H1 (cell line): ENCODE results near the gene CIB2. TPM values are rescaled to one million over a fixed set of nuclear protein-coding genes. Genes with fewer than 3 reads are reported as not detected.

Experiments used
- CTCF ChIA-PET: fragments of 300-600 bp; sonication (Branson Sonifier 250); formaldehyde crosslinking; loops from one replicate; lab custom pipeline; 2021; ENCODE audit not compliant: partially characterized antibody; lab: Charles Lee
- POLR2A ChIA-PET: fragments of 300-600 bp; sonication (Branson Sonifier 250); formaldehyde crosslinking; loops from one replicate; lab custom pipeline; 2021; ENCODE audit warnings: inconsistent platforms; ENCODE audit not compliant: partially characterized antibody; lab: Charles Lee
- DNase-seq, 2 experiments: peaks; one replicate each; pipeline versions ENCODE4 v3.0.0 to v3.0.0-alpha.2; 2010 to 2022; ENCODE audit warnings: low spot score in 2 of 2, low read depth in 1 of 2, mixed read lengths in 1 of 2
- FAIRE-seq: peaks from 2 replicates; lab custom pipeline; 2011; peaks lifted over from hg19 to GRCh38; lab: Jason Lieb, UNC
- H2AFZ ChIP-seq: 2 replicates; pipeline ENCODE4 v1.8.1; 2012; ENCODE audit warnings: low read length, inconsistent platforms
- H2AK5ac ChIP-seq: 2 replicates; pipeline ENCODE4 v1.6.1; 2013; ENCODE audit warnings: low read depth, low read length
- H2BK120ac ChIP-seq: replicated peaks from 2 replicates; pipeline ENCODE3; 2013; ENCODE audit warnings: low read depth, low read length, inconsistent platforms
- H2BK12ac ChIP-seq: 2 replicates; pipeline ENCODE4 v1.6.1; 2013; ENCODE audit warnings: low read depth, low read length
- H2BK15ac ChIP-seq: 2 replicates; pipeline ENCODE4 v1.6.1; 2013; ENCODE audit warnings: low read length
- H2BK20ac ChIP-seq: 2 replicates; pipeline ENCODE4 v1.6.1; 2013; ENCODE audit warnings: low read length
- H2BK5ac ChIP-seq: 2 replicates; pipeline ENCODE4 v1.6.1; 2013; ENCODE audit warnings: low read depth, low read length
- H3K14ac ChIP-seq: 2 replicates; pipeline ENCODE4 v1.6.1; 2013; ENCODE audit warnings: inconsistent platforms; ENCODE audit not compliant: insufficient read length
- H3K18ac ChIP-seq: 2 replicates; pipeline ENCODE4 v1.6.1; 2013; ENCODE audit warnings: low read length; ENCODE audit errors: extremely low read depth
- H3K23ac ChIP-seq: 2 replicates; pipeline ENCODE4 v1.6.1; 2013; ENCODE audit warnings: inconsistent platforms; ENCODE audit not compliant: insufficient read length
- H3K23me2 ChIP-seq: 2 replicates; pipeline ENCODE4 v1.6.1; 2013; ENCODE audit warnings: low read depth, low read length
- H3K27ac ChIP-seq: 2 replicates; pipeline ENCODE4 v1.6.1; 2011; ENCODE audit warnings: low read depth, low read length, inconsistent platforms
- H3K27me3 ChIP-seq, 4 experiments: replicated peaks in 1 of 4; 1 replicate in 1 of 4; 2 replicates in 3 of 4; pipeline versions ENCODE4 v1.6.1 to v1.8.1; 2011 to 2013; ENCODE audit warnings: low read length in 3 of 4, mild to moderate bottlenecking in 3 of 4, inconsistent platforms in 2 of 4, mixed read lengths in 2 of 4, moderate library complexity in 1 of 4; ENCODE audit not compliant: control insufficient read depth in 3 of 4, insufficient read depth in 3 of 4; ENCODE audit errors: extremely low read depth in 1 of 4
- H3K36me3 ChIP-seq, 4 experiments: 2 replicates each; pipeline versions ENCODE4 v1.6.1 to v1.8.1; 2011 to 2013; ENCODE audit warnings: mild to moderate bottlenecking in 4 of 4, low read length in 3 of 4, moderate library complexity in 2 of 4, control low read depth in 1 of 4, inconsistent platforms in 1 of 4; ENCODE audit not compliant: insufficient read depth in 4 of 4, control insufficient read depth in 2 of 4
- H3K4ac ChIP-seq: replicated peaks from 2 replicates; pipeline ENCODE3; 2013; ENCODE audit warnings: low read length, low read depth, mixed read lengths, inconsistent platforms; ENCODE audit not compliant: insufficient read length
- H3K4me1 ChIP-seq, 4 experiments: replicated peaks in 1 of 4; 1 replicate in 1 of 4; 2 replicates in 3 of 4; pipeline versions ENCODE4 v1.6.1 to v1.8.1; 2011 to 2013; ENCODE audit warnings: low read length in 3 of 4, inconsistent platforms in 2 of 4, mixed read lengths in 1 of 4; ENCODE audit not compliant: insufficient read depth in 4 of 4, control insufficient read depth in 3 of 4
- H3K4me2 ChIP-seq, 2 experiments: 2 replicates each; pipeline versions ENCODE4 v1.6.1 to v1.8.1; 2011 to 2013; ENCODE audit warnings: low read depth in 2 of 2, low read length in 2 of 2, control low read depth in 1 of 2, inconsistent platforms in 1 of 2, mild to moderate bottlenecking in 1 of 2; ENCODE audit not compliant: insufficient read depth in 1 of 2
- H3K4me3 ChIP-seq, 4 experiments: fragments of 200-600, 300-600 bp in 1 of 4; sonication (generic), shearing (Covaris generic), sonication (Bioruptor Twin) in 1 of 4; 2 replicates each; pipeline versions ENCODE4 v1.5.1 to v1.8.1; 2011 to 2016; ENCODE audit warnings: low read length in 4 of 4, low read depth in 3 of 4, control low read depth in 2 of 4, inconsistent platforms in 2 of 4, mild to moderate bottlenecking in 2 of 4, mixed read lengths in 1 of 4, moderate library complexity in 1 of 4; ENCODE audit not compliant: insufficient read depth in 2 of 4; ENCODE audit errors: extremely low read depth in 1 of 4
- H3K56ac ChIP-seq: replicated peaks from 2 replicates; pipeline ENCODE3; 2013; ENCODE audit warnings: low read depth, mild to moderate bottlenecking, mixed read lengths, low read length, inconsistent platforms; ENCODE audit not compliant: insufficient read length
- H3K79me1 ChIP-seq: 2 replicates; pipeline ENCODE4 v1.6.1; 2013; ENCODE audit warnings: low read depth, low read length, control low read depth
- H3K79me2 ChIP-seq, 2 experiments: 2 replicates each; pipeline versions ENCODE4 v1.6.1 to v1.8.1; 2012 to 2013; ENCODE audit warnings: low read length in 2 of 2, mild to moderate bottlenecking in 2 of 2, inconsistent platforms in 1 of 2; ENCODE audit not compliant: insufficient read depth in 2 of 2, control insufficient read depth in 1 of 2
- H3K9ac ChIP-seq, 4 experiments: replicated peaks in 1 of 4; 1 replicate in 1 of 4; 2 replicates in 3 of 4; pipeline versions ENCODE4 v1.6.1 to v1.8.1; 2011 to 2013; ENCODE audit warnings: low read depth in 3 of 4, low read length in 3 of 4, control low read depth in 2 of 4, mild to moderate bottlenecking in 2 of 4, moderate library complexity in 2 of 4, inconsistent platforms in 1 of 4; ENCODE audit errors: extremely low read depth in 1 of 4
- H3K9me3 ChIP-seq, 2 experiments: 2 replicates each; pipeline versions ENCODE4 v1.6.1 to v1.8.1; 2012 to 2013; ENCODE audit warnings: mild to moderate bottlenecking in 2 of 2, moderate library complexity in 2 of 2, control low read depth in 1 of 2, inconsistent platforms in 1 of 2, low read depth in 1 of 2, low read length in 1 of 2, mixed read lengths in 1 of 2; ENCODE audit not compliant: insufficient read depth in 2 of 2
- H4K20me1 ChIP-seq, 2 experiments: replicated peaks in 1 of 2; 2 replicates each; pipeline versions ENCODE3 to v1.8.1; 2011 to 2013; ENCODE audit warnings: inconsistent platforms in 2 of 2, low read length in 2 of 2, mild to moderate bottlenecking in 1 of 2; ENCODE audit not compliant: insufficient read depth in 2 of 2, control insufficient read depth in 1 of 2
- H4K5ac ChIP-seq: 2 replicates; pipeline ENCODE4 v1.6.1; 2013; ENCODE audit warnings: low read length, low read depth, mixed read lengths, inconsistent platforms; ENCODE audit not compliant: insufficient read length
- H4K8ac ChIP-seq: 2 replicates; pipeline ENCODE4 v1.8.0; 2013; ENCODE audit warnings: mild to moderate bottlenecking, moderate library complexity, low read length, inconsistent platforms; ENCODE audit not compliant: insufficient read depth; ENCODE audit errors: extremely low read depth
- H4K91ac ChIP-seq: replicated peaks from 2 replicates; pipeline ENCODE3; 2013; ENCODE audit warnings: low read length, mixed read lengths, inconsistent platforms; ENCODE audit not compliant: insufficient read length
- BACH1 ChIP-seq: IDR thresholded peaks from 2 replicates; pipeline ENCODE4 v1.6.1; 2012; ENCODE audit warnings: low read length, improper control_type of control experiment
- CREB1 ChIP-seq: IDR thresholded peaks from 2 replicates; pipeline ENCODE4 v1.6.1; 2012; ENCODE audit warnings: inconsistent platforms
- FOSL1 ChIP-seq: IDR thresholded peaks from 2 replicates; pipeline ENCODE4 v1.6.1; 2011; ENCODE audit warnings: mild to moderate bottlenecking, low read depth, low read length, moderate library complexity; ENCODE audit not compliant: insufficient read depth
- GTF2F1 ChIP-seq: IDR thresholded peaks from 2 replicates; pipeline ENCODE4 v1.6.1; 2012; ENCODE audit warnings: low read depth, low read length, improper control_type of control experiment, borderline replicate concordance
- KDM5A ChIP-seq: fragments of 200-600 bp; IDR thresholded peaks from 2 replicates; pipeline ENCODE4 v1.7.1; 2012; ENCODE audit warnings: mild to moderate bottlenecking, low read length, inconsistent platforms, mixed read lengths
- RBBP5 ChIP-seq: IDR thresholded peaks from 2 replicates; pipeline ENCODE4 v1.7.1; 2012; ENCODE audit warnings: low read depth, mild to moderate bottlenecking, inconsistent platforms, low read length, moderate library complexity, borderline replicate concordance
- SP1 ChIP-seq: IDR thresholded peaks from 2 replicates; pipeline ENCODE4 v1.6.1; 2011; ENCODE audit warnings: low read depth, low read length
- SP2 ChIP-seq: IDR thresholded peaks from 2 replicates; pipeline ENCODE4 v1.6.1; 2012; ENCODE audit warnings: mild to moderate bottlenecking, low read length, inconsistent platforms
- SUZ12 ChIP-seq: fragments of 200-600 bp; sonication (generic); IDR thresholded peaks from 2 replicates; pipeline ENCODE4 v1.6.1; 2012; ENCODE audit warnings: mild to moderate bottlenecking, inconsistent platforms, low read length, moderate library complexity, mixed read lengths
- WGBS, 2 experiments: shearing (Covaris generic) in 1 of 2; methylation state at CpG; one replicate each; pipeline versions ENCODE4 v1.1.6 to v1.1.7; 2013 to 2015; ENCODE audit warnings: low lambda C conversion rate in 2 of 2, mixed read lengths in 2 of 2, inconsistent platforms in 1 of 2, low coverage in 1 of 2, missing lambda C conversion rate in 1 of 2; ENCODE audit not compliant: insufficient replicate concordance in 2 of 2, insufficient coverage in 1 of 2, insufficient read length in 1 of 2; ENCODE audit errors: extremely low coverage in 1 of 2, missing lambda C conversion rate in 1 of 2; 5-methylcytosine and 5-hydroxymethylcytosine counted together
- polyA plus RNA-seq, 7 experiments: library from polyadenylated mRNA; depleted of rRNA in 3 of 7; stranded (reverse) in 5 of 7; unstranded in 2 of 7; fragments of >200 nt in 5 of 7; fragments of 200-250 nt in 2 of 7; gene quantifications; 1 replicate in 5 of 7; 2 replicates in 1 of 7; 4 replicates in 1 of 7; pipeline versions ENCODE4 v1.2.1 to v1.2.3, GENCODE V29; 2011 to 2013; ENCODE audit warnings: missing spikeins in 2 of 7, mixed read lengths in 2 of 7
- total RNA-seq: library from RNA; stranded (reverse); fragmentation: NEBNext Ultra II Directional; extraction: Animal tissue kit (Norgen Biotek cat#: 25700); gene quantifications from 2 replicates; pipeline ENCODE4 v1.2.1, GENCODE V29; 2021
- TF ChIP-seq, protein P1 (sequence below): IDR thresholded peaks from 2 replicates; pipeline ENCODE4 v1.6.1; 2011; ENCODE audit warnings: low read length, improper control_type of control experiment
- TF ChIP-seq, protein P2 (sequence below): IDR thresholded peaks from 2 replicates; pipeline ENCODE4 v1.6.1; 2012; ENCODE audit warnings: inconsistent platforms
- TF ChIP-seq, protein P3 (sequence below): IDR thresholded peaks from 2 replicates; pipeline ENCODE4 v1.6.1; 2012; ENCODE audit warnings: low read length, inconsistent platforms

Gene CIB2
- total and polyA plus RNA-seq, 2 of the 8 experiments (the other 6 are each of a cell fraction or from before 2014, with no cell fraction given): 41.5 to 45.8 TPM

- Histone ChIP-seq H4K8ac (no peak overlapping the region), H3K4me2 (no peak overlapping the region), H2BK12ac (no peak overlapping the region), H3K23me2 (no peaks in the 10 kb centered on the region), H2BK5ac (no peak overlapping the region), H3K4ac (no peak overlapping the region), H3K79me1 (no peaks in the 10 kb centered on the region), H3K79me2 (no peaks in the 10 kb centered on the region), H3K36me3 (peaks cover 0 to 6% (median 1%) of the 10 kb centered on the region in 4 experiments; a peak in 3 of 8 replicates), H3K4me1 (no peaks in the 10 kb centered on the region), H3K9me3 (no peaks in the 10 kb centered on the region), H3K27ac (no peak overlapping the region), H4K5ac (no peak overlapping the region), H3K9ac (no peak overlapping the region), H4K20me1 (no peaks in the 10 kb centered on the region), H4K91ac (no peak overlapping the region), H2BK20ac (no peak overlapping the region), H2AK5ac (no peak overlapping the region), H3K18ac (no peak overlapping the region), H3K14ac (no peak overlapping the region), H2BK15ac (no peak overlapping the region), H2BK120ac (no peak overlapping the region), H3K56ac (no peak overlapping the region), H3K4me3 (no peak overlapping the region), H3K23ac (no peak overlapping the region), H3K27me3 (no peaks in the 10 kb centered on the region), H2AFZ (no peak overlapping the region)
- FAIRE-seq (no peak), DNase-seq (no peak)
- ChIA-PET CTCF (interaction anchor here (1.0 to 16.8 kb wide), 3 partner anchors 106 to 140 kb away, joined by 3 to 226 read pairs (median 3); no protein-coding TSS in a partner anchor), POLR2A (no interaction called here)
- 88% methylated on average over 6 of the region's 6 CpGs; no CpG with 5 or more reads in 1 of the 2 experiments for WGBS, 2 experiments
- no peak for TF ChIP-seq GTF2F1
- TF ChIP-seq, protein P1, sequence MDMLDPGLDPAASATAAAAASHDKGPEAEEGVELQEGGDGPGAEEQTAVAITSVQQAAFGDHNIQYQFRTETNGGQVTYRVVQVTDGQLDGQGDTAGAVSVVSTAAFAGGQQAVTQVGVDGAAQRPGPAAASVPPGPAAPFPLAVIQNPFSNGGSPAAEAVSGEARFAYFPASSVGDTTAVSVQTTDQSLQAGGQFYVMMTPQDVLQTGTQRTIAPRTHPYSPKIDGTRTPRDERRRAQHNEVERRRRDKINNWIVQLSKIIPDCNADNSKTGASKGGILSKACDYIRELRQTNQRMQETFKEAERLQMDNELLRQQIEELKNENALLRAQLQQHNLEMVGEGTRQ: no peak
- TF ChIP-seq, protein P2, sequence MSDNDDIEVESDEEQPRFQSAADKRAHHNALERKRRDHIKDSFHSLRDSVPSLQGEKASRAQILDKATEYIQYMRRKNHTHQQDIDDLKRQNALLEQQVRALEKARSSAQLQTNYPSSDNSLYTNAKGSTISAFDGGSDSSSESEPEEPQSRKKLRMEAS: no peak
- no peak for TF ChIP-seq RBBP5
- TF ChIP-seq SP1: no peak
- TF ChIP-seq, protein P3, sequence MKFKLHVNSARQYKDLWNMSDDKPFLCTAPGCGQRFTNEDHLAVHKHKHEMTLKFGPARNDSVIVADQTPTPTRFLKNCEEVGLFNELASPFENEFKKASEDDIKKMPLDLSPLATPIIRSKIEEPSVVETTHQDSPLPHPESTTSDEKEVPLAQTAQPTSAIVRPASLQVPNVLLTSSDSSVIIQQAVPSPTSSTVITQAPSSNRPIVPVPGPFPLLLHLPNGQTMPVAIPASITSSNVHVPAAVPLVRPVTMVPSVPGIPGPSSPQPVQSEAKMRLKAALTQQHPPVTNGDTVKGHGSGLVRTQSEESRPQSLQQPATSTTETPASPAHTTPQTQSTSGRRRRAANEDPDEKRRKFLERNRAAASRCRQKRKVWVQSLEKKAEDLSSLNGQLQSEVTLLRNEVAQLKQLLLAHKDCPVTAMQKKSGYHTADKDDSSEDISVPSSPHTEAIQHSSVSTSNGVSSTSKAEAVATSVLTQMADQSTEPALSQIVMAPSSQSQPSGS: no peak
- TF ChIP-seq KDM5A: no peak
- no peak for TF ChIP-seq SUZ12
- no peak for TF ChIP-seq CREB1
- TF ChIP-seq BACH1: no peak
- no peak for TF ChIP-seq SP2
- no peak for TF ChIP-seq FOSL1
These were observed 28.5 kb downstream of the CIB2 start for GRCh38 chr15:78102741-78103140.
